ENCODE results near the gene MAPK13.
"Not testable (repeated sequence)": the region's sequence is repeated elsewhere in the genome, so short reads cannot be mapped to it uniquely, and the experiment has no call there.

Gene MAPK13

GRCh38 chr6:36115412-36115811 is 14.9 kb upstream of the MAPK13 start:
- DNase-seq = no peak

- no peak for DNase-seq
These were observed 14.0 kb upstream of the MAPK13 start for GRCh38 chr6:36116066-36116864.

- DNase-seq = no peak
These were observed 13.4 kb upstream of the MAPK13 start for GRCh38 chr6:36116943-36117342.

GRCh38 chr6:36117658-36118549 is 12.4 kb upstream of the MAPK13 start:
- no peak for DNase-seq

GRCh38 chr6:36118550-36119107 is 11.7 kb upstream of the MAPK13 start:
- DNase-seq = no peak

- no peak for DNase-seq
These were observed 11.1 kb upstream of the MAPK13 start for GRCh38 chr6:36119209-36119608.

GRCh38 chr6:36120018-36120417 is 10.3 kb upstream of the MAPK13 start:
- DNase-seq = no peak

- DNase-seq = no peak
These were observed 9.8 kb upstream of the MAPK13 start for GRCh38 chr6:36120539-36120938.

GRCh38 chr6:36120979-36121786 is 9.1 kb upstream of the MAPK13 start:
- no peak for DNase-seq

- no peak for DNase-seq
These were observed 8.4 kb upstream of the MAPK13 start for GRCh38 chr6:36121787-36122494.

- DNase-seq = no peak
These were observed 7.6 kb upstream of the MAPK13 start for GRCh38 chr6:36122495-36123269.

GRCh38 chr6:36123270-36124139 is 6.8 kb upstream of the MAPK13 start:
- DNase-seq = no peak

- DNase-seq = not testable (repeated sequence)
These were observed 6.0 kb upstream of the MAPK13 start for GRCh38 chr6:36124346-36124745.

- DNase-seq = no peak
These were observed 5.4 kb upstream of the MAPK13 start for GRCh38 chr6:36124881-36125280.

- no peak for DNase-seq
These were observed 4.7 kb upstream of the MAPK13 start for GRCh38 chr6:36125575-36125974.

- DNase-seq = no peak
These were observed 4.2 kb upstream of the MAPK13 start for GRCh38 chr6:36126121-36126520.

GRCh38 chr6:36126553-36127458 is 3.5 kb upstream of the MAPK13 start:
- no peak for DNase-seq

GRCh38 chr6:36127462-36128016 is 2.8 kb upstream of the MAPK13 start:
- no peak for DNase-seq

- no peak for DNase-seq
These were observed 2.2 kb upstream of the MAPK13 start for GRCh38 chr6:36128073-36128472.
